ENCODE results near the gene CCBE1. TPM values are rescaled to one million over a fixed set of nuclear protein-coding genes. Genes with fewer than 3 reads are reported as not detected.

The CCBE1 gene
- polyA plus RNA-seq, 2 of the 4 experiments (the other 2 are of a cell fraction) = 3.0 to 9.9 TPM

DNA sequence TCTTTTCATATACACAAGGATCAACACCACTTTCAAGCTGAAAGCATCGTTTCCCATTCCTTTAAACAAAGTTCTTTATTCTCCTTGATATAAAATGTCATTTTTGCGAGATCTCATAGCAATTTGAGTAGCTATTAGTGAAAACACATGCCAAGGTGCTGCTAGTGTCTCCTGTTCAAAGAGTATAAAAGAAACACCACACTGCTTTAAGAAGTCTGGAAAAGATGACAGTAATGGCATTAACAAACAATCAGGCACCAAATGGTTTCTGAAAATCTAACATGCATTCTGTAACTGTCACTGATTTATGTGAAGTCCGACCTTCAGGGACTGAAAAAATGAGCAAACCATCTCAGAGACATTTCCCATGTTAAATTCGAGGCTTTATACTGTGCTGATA is 2.4 kb downstream of the CCBE1 start:
- no peak for ATAC-seq
- Histone ChIP-seq H3K4me1 (0 out of 3 replicates have a peak, but pooled peaks cover 3% of the 10 kb centered on the region), H3K27ac (no peak overlapping the region), H3K9me3 (no peaks in the 10 kb centered on the region), H3K4me2 (no peak overlapping the region), H3K4me3 (no peak overlapping the region)
- ChIA-PET CTCF (interaction anchor here (1.1 to 3.1 kb wide), 2 partner anchors 128 to 235 kb away, joined by 3 to 13 read pairs; no protein-coding TSS in a partner anchor), POLR2A (no interaction called here)
- TF ChIP-seq, protein P1, sequence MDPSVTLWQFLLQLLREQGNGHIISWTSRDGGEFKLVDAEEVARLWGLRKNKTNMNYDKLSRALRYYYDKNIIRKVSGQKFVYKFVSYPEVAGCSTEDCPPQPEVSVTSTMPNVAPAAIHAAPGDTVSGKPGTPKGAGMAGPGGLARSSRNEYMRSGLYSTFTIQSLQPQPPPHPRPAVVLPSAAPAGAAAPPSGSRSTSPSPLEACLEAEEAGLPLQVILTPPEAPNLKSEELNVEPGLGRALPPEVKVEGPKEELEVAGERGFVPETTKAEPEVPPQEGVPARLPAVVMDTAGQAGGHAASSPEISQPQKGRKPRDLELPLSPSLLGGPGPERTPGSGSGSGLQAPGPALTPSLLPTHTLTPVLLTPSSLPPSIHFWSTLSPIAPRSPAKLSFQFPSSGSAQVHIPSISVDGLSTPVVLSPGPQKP (IDR thresholded peaks at IDR 0.05; ENCODE audit: low read depth, low read length) = no peak
- TF ChIP-seq, protein P2, sequence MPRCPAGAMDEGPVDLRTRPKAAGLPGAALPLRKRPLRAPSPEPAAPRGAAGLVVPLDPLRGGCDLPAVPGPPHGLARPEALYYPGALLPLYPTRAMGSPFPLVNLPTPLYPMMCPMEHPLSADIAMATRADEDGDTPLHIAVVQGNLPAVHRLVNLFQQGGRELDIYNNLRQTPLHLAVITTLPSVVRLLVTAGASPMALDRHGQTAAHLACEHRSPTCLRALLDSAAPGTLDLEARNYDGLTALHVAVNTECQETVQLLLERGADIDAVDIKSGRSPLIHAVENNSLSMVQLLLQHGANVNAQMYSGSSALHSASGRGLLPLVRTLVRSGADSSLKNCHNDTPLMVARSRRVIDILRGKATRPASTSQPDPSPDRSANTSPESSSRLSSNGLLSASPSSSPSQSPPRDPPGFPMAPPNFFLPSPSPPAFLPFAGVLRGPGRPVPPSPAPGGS (IDR thresholded peaks at IDR 0.05) = no peak
- TF ChIP-seq NFE2L2 (conservative IDR thresholded peaks at IDR 0.05; ENCODE audit: low read length) (no peak), CBX8 (IDR thresholded peaks at IDR 0.05) (no peak), RFX5 (IDR thresholded peaks at IDR 0.05) (no peak), FOXS1 (CRISPR knock-in tag; IDR thresholded peaks at IDR 0.05) (no peak), POLR2AphosphoS2 (conservative IDR thresholded peaks at IDR 0.05; ENCODE audit: low read length) (no peak), TFCP2L1 (CRISPR knock-in tag; IDR thresholded peaks at IDR 0.05) (no peak), FOSB (CRISPR knock-in tag; IDR thresholded peaks at IDR 0.05) (no peak), FOSL2 (IDR thresholded peaks at IDR 0.05) (no peak), FOSL2 (CRISPR knock-in tag; IDR thresholded peaks at IDR 0.05) (no peak), RCOR1 (IDR thresholded peaks at IDR 0.05; ENCODE audit: low read depth, low read length) (no peak), NR3C1 (IDR thresholded peaks at IDR 0.05) (no peak), BHLHE40 (IDR thresholded peaks at IDR 0.05; ENCODE audit: low read depth, low read length) (no peak), CHD2 (IDR thresholded peaks at IDR 0.05; ENCODE audit: low read length, partially characterized antibody) (no peak)
- WGBS (ENCODE audit: missing lambda C conversion rate) = 56% methylated on average over 4 of the region's 4 CpGs
- no peak for FAIRE-seq
- DNase-seq (ENCODE audit: low read depth in 1 of 2, low spot score in 1 of 2) = no peak

DNA sequence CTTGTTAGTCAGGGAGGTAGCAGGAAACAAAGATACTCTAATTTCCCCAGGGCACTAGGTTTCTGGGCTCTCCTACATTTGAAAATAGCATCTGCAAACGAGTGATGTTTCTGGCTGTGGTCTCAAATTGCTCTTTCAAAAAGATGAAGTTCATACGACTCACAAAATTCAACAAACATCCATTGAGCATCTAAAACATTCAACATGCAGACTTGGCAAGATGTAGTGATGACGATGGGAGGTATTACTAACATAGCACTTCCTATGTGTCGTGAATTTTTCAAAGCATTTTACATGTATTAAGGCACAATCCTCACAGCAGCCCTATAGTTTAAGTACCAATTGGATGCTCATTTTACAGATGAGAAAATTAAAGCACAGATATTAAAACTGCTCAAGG is 5.2 kb downstream of the CCBE1 start:
- ChIA-PET CTCF (interaction anchor here (3.1 kb wide), 1 partner anchor 131 kb away, joined by 13 read pairs; no protein-coding TSS in a partner anchor), POLR2A (no interaction called here)
- WGBS (ENCODE audit: missing lambda C conversion rate) = 46% methylated on average over 4 of the region's 4 CpGs
- TF ChIP-seq TP53 (CRISPR knock-in tag; IDR thresholded peaks at IDR 0.05) (no peak), CHD2 (IDR thresholded peaks at IDR 0.05; ENCODE audit: low read length, partially characterized antibody) (no peak)
- no peak for DNase-seq (ENCODE audit: low read depth in 1 of 2, low spot score in 1 of 2)
- H3K4me3 ChIP-seq = no peak overlapping the region
- no peaks in the 10 kb centered on the region for H3K4me1 ChIP-seq
- no peak overlapping the region for H3K27ac ChIP-seq
- ATAC-seq = no peak
- H3K9me3 ChIP-seq = no peaks in the 10 kb centered on the region
- FAIRE-seq = no peak
- H3K4me2 ChIP-seq = no peak overlapping the region

DNA sequence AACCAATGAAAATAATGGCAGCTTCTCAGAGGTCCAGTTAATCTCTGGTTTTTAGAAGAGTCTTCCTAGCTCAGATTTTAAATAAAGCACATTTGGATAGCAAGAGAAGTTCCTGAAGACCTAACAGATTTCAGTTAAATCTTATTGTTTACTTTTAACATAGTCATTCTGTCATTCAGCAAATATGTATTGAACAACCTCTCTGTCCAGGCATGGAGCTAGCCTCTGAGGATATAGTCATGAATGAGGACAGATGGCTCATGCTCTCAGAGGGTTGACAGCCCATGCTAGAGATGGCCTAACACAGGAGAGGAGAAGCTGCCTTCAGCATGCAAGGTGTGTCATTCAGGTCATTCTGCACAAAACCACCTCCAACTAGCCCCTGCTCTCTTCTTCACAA is 6.2 kb downstream of the CCBE1 start:
- Histone ChIP-seq H3K27ac (no peak overlapping the region), H3K9me3 (no peaks in the 10 kb centered on the region), H3K4me2 (no peak overlapping the region), H3K4me3 (no peak overlapping the region), H3K4me1 (no peaks in the 10 kb centered on the region)
- CTCF ChIA-PET = interaction anchor here (1.6 kb wide), 1 partner anchor 133 kb away, joined by 9 read pairs; no protein-coding TSS in a partner anchor
- POLR2A ChIA-PET = no interaction called here
- TF ChIP-seq, protein P3, sequence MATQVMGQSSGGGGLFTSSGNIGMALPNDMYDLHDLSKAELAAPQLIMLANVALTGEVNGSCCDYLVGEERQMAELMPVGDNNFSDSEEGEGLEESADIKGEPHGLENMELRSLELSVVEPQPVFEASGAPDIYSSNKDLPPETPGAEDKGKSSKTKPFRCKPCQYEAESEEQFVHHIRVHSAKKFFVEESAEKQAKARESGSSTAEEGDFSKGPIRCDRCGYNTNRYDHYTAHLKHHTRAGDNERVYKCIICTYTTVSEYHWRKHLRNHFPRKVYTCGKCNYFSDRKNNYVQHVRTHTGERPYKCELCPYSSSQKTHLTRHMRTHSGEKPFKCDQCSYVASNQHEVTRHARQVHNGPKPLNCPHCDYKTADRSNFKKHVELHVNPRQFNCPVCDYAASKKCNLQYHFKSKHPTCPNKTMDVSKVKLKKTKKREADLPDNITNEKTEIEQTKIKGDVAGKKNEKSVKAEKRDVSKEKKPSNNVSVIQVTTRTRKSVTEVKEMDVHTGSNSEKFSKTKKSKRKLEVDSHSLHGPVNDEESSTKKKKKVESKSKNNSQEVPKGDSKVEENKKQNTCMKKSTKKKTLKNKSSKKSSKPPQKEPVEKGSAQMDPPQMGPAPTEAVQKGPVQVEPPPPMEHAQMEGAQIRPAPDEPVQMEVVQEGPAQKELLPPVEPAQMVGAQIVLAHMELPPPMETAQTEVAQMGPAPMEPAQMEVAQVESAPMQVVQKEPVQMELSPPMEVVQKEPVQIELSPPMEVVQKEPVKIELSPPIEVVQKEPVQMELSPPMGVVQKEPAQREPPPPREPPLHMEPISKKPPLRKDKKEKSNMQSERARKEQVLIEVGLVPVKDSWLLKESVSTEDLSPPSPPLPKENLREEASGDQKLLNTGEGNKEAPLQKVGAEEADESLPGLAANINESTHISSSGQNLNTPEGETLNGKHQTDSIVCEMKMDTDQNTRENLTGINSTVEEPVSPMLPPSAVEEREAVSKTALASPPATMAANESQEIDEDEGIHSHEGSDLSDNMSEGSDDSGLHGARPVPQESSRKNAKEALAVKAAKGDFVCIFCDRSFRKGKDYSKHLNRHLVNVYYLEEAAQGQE (IDR thresholded peaks at IDR 0.05) = no peak
- TF ChIP-seq KDM1A (IDR thresholded peaks at IDR 0.05; ENCODE audit: low read depth) (no peak), EHMT2 (IDR thresholded peaks at IDR 0.05; ENCODE audit: low read depth) (no peak)
- TF ChIP-seq, protein P4, sequence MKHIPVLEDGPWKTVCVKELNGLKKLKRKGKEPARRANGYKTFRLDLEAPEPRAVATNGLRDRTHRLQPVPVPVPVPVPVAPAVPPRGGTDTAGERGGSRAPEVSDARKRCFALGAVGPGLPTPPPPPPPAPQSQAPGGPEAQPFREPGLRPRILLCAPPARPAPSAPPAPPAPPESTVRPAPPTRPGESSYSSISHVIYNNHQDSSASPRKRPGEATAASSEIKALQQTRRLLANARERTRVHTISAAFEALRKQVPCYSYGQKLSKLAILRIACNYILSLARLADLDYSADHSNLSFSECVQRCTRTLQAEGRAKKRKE (CRISPR knock-in tag; IDR thresholded peaks at IDR 0.05; ENCODE audit: low read depth) = no peak
- TF ChIP-seq, protein P5, sequence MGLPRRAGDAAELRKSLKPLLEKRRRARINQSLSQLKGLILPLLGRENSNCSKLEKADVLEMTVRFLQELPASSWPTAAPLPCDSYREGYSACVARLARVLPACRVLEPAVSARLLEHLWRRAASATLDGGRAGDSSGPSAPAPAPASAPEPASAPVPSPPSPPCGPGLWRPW (IDR thresholded peaks at IDR 0.05) = no peak
- no peak for ATAC-seq
- no peak for DNase-seq (ENCODE audit: low read depth in 1 of 2, low spot score in 1 of 2)
- no peak for FAIRE-seq
